UCSD-AML1 (cell line): ENCODE measurements around the gene CDK14.

Experiments used
- DNase-seq: peaks from one replicate; lab custom pipeline; 2025; ENCODE audit not compliant: unreplicated experiment; lab: John Stamatoyannopoulos, UW

The CDK14 gene

GRCh38 chr7:90988996-90989765 lies 393.1 kb downstream of the CDK14 start:
- no peak for DNase-seq

GRCh38 chr7:90994121-90994520 lies 398.0 kb downstream of the CDK14 start:
- no peak for DNase-seq

GRCh38 chr7:90994601-90995000 lies 398.5 kb downstream of the CDK14 start:
- DNase-seq: no peak

GRCh38 chr7:90995996-90996395 lies 399.9 kb downstream of the CDK14 start:
- no peak for DNase-seq

GRCh38 chr7:90999989-91000979 lies 404.2 kb downstream of the CDK14 start:
- no peak for DNase-seq

- no peak for DNase-seq
These were observed 408.9 kb downstream of the CDK14 start for GRCh38 chr7:91005024-91005423.

GRCh38 chr7:91005841-91006240 lies 409.7 kb downstream of the CDK14 start:
- no peak for DNase-seq

- DNase-seq: no peak
These were observed 411.2 kb downstream of the CDK14 start for GRCh38 chr7:91007371-91007770.

GRCh38 chr7:91013078-91013477 lies 417.0 kb downstream of the CDK14 start:
- no peak for DNase-seq

- no peak for DNase-seq
These were observed 423.7 kb downstream of the CDK14 start for GRCh38 chr7:91019686-91020385.

- DNase-seq: no peak
These were observed 424.7 kb downstream of the CDK14 start for GRCh38 chr7:91020636-91021385.

- DNase-seq: no peak
These were observed 425.8 kb downstream of the CDK14 start for GRCh38 chr7:91021956-91022355.

GRCh38 chr7:91025906-91026390 lies 429.8 kb downstream of the CDK14 start:
- no peak for DNase-seq

- DNase-seq: no peak
These were observed 433.6 kb downstream of the CDK14 start for GRCh38 chr7:91029688-91030087.

GRCh38 chr7:91030680-91031380 lies 434.7 kb downstream of the CDK14 start:
- DNase-seq: no peak

GRCh38 chr7:91031757-91032156 lies 435.6 kb downstream of the CDK14 start:
- no peak for DNase-seq

- DNase-seq: no peak
These were observed 437.5 kb downstream of the CDK14 start for GRCh38 chr7:91033574-91033973.

- no peak for DNase-seq
These were observed 438.6 kb downstream of the CDK14 start for GRCh38 chr7:91034459-91035368.

GRCh38 chr7:91039033-91039432 lies 442.9 kb downstream of the CDK14 start:
- no peak for DNase-seq
